K562 (cell line): Measurements from ENCODE around the gene LCN12.

Experiments used
- EGR1 ChIP-seq: fragments of 450-650 bp; conservative IDR thresholded peaks from 2 replicates; pipeline ENCODE4 v1.6.1; 2017; ENCODE audit warnings: mild to moderate bottlenecking
- FOXM1 ChIP-seq, 2 experiments: fragments of 450-650 bp in 1 of 2; sonication (generic) in 1 of 2; formaldehyde crosslinking in 1 of 2; IDR thresholded peaks; 2 replicates each; pipeline versions ENCODE4 v1.6.1 to v1.9.0; 2017 to 2022; ENCODE audit warnings: low read depth in 2 of 2, mild to moderate bottlenecking in 2 of 2, missing genetic modification reagents in 1 of 2, moderate library complexity in 1 of 2
- HINFP ChIP-seq: fragments of 450-650 bp; conservative IDR thresholded peaks from 2 replicates; pipeline ENCODE4 v1.6.1; 2016; ENCODE audit warnings: missing genetic modification characterization, low read depth, mild to moderate bottlenecking, control low read depth, missing compliant biosample characterization
- MAX ChIP-seq: sonication (generic); formaldehyde crosslinking; IDR thresholded peaks from 2 replicates; pipeline ENCODE4 v1.9.0; 2022; ENCODE audit warnings: mild to moderate bottlenecking, missing genetic modification reagents
- MYNN ChIP-seq, 2 experiments: sonication (generic); formaldehyde crosslinking in 1 of 2; IDR thresholded peaks; 2 replicates each; pipeline versions ENCODE4 v1.5.0 to v1.6.1; 2016 to 2020; ENCODE audit warnings: antibody characterized with exemption in 1 of 2, missing genetic modification reagents in 1 of 2
- SMARCA4 ChIP-seq: fragments of 450-650 bp; IDR thresholded peaks from 2 replicates; pipeline ENCODE4 v1.6.1; 2016
- SMC3 ChIP-seq: conservative IDR thresholded peaks from 2 replicates; pipeline ENCODE4 v1.6.1; 2011; ENCODE audit warnings: low read depth, low read length, improper control_type of control experiment; ENCODE audit not compliant: insufficient read depth
- USF2 ChIP-seq: sonication (generic); formaldehyde crosslinking; IDR thresholded peaks from 2 replicates; pipeline ENCODE4 v1.5.0; 2020; ENCODE audit warnings: missing genetic modification reagents
- ZBTB8A ChIP-seq: fragments of 450-650 bp; IDR thresholded peaks from 2 replicates; pipeline ENCODE4 v1.6.1; 2018; ENCODE audit warnings: mild to moderate bottlenecking, moderate library complexity; ENCODE audit not compliant: partially characterized antibody
- ZNF253 ChIP-seq: fragments of 250-450 bp; sonication (Bioruptor Pico); conservative IDR thresholded peaks from 2 replicates; pipeline ENCODE4 v1.6.1; 2021; ENCODE audit warnings: mild to moderate bottlenecking
- ZNF280B ChIP-seq: fragments of 250-450 bp; sonication (Bioruptor Pico); IDR thresholded peaks from 2 replicates; pipeline ENCODE4 v1.5.1; 2021; ENCODE audit warnings: mild to moderate bottlenecking
- ZZZ3 ChIP-seq: fragments of 450-650 bp; IDR thresholded peaks from 2 replicates; pipeline ENCODE4 v1.6.1; 2016; ENCODE audit warnings: antibody characterized with exemption, mild to moderate bottlenecking, moderate library complexity

GRCh38 chr9:136997371-136997770, 45.3 kb downstream of the LCN12 start:
- TF ChIP-seq MAX (CRISPR knock-in tag) (no peak), EGR1 (no peak), ZBTB8A (no peak), ZNF253 (CRISPR knock-in tag) (no peak), FOXM1 (IDR thresholded peaks at IDR 0.05; ENCODE audit: low read depth) (no peak), FOXM1 (CRISPR knock-in tag; IDR thresholded peaks at IDR 0.05; ENCODE audit: low read depth) (no peak), ZZZ3 (no peak), MYNN (IDR thresholded peaks at IDR 0.05) (no peak), MYNN (CRISPR knock-in tag; IDR thresholded peaks at IDR 0.05) (no peak), HINFP (tag) (no peak), SMARCA4 (no peak), USF2 (CRISPR knock-in tag) (no peak), ZNF280B (no peak), SMC3 (no peak)
